Measurements from ENCODE around the gene CCDC192. TPM values are rescaled to one million over a fixed set of nuclear protein-coding genes. Genes with fewer than 3 reads are reported as not detected.

The CCDC192 gene
- total and polyA plus RNA-seq, 2 of the 4 experiments (the other 2 are of a cell fraction) = not detected

GRCh38 chr5:127848098-127848497 lies 144.9 kb downstream of the CCDC192 start:
- ChIA-PET POLR2A (ENCODE audit: unreplicated experiment) (no interaction called here), CTCF (no interaction called here)
- H3K18ac ChIP-seq (ENCODE audit: low read depth, low read length) = no peak overlapping the region
- H3K79me1 ChIP-seq (ENCODE audit: low read depth in 1 of 2, low read length in 2 of 2) = no peaks in the 10 kb centered on the region
- no peak overlapping the region for H2BK20ac ChIP-seq (ENCODE audit: low read depth, low read length)
- no TSS peak for BruUV-seq (replicated peaks)
- H2AK5ac ChIP-seq (ENCODE audit: low read depth, low read length) = no peak overlapping the region
- H3K4me3 ChIP-seq (ENCODE audit: insufficient read depth, low read depth, low read length) = no peak overlapping the region
- no peak overlapping the region for H2BK15ac ChIP-seq (ENCODE audit: low read depth, low read length)
- H3K9ac ChIP-seq (ENCODE audit: low read depth, low read length) = no peak overlapping the region
- no peak overlapping the region for H3K23ac ChIP-seq (ENCODE audit: low read depth, low read length)
- dilution Hi-C loops (cut with HindIII; ENCODE audit: low sequenced_read_pairs, unreplicated experiment) = no loop called here
- intact Hi-C loops (cut with micrococcal nuclease) = no loop called here
- H3K27ac ChIP-seq (ENCODE audit: insufficient read depth, low read length) = no peak overlapping the region
- H3K4me2 ChIP-seq (ENCODE audit: low read depth, low read length) = no peak overlapping the region
- ATAC-seq (ENCODE audit: low read depth) = no peak
- no peak overlapping the region for H3K4ac ChIP-seq (ENCODE audit: low read depth, low read length)
- no peak overlapping the region for H2AFZ ChIP-seq (replicated peaks; ENCODE audit: low read length, poor library complexity)
- H3K56ac ChIP-seq (ENCODE audit: extremely low read depth, insufficient read depth, low read length) = no peak overlapping the region
- in situ Hi-C loops (cut with MboI; ENCODE audit: low sequenced_read_pairs) = no loop called here
- no peaks in the 10 kb centered on the region for H3K4me1 ChIP-seq (ENCODE audit: control insufficient read depth, insufficient read depth, low read length)
- H2BK5ac ChIP-seq (ENCODE audit: low read depth, low read length, poor library complexity, severe bottlenecking) = no peak overlapping the region
- H3K9me3 ChIP-seq (ENCODE audit: control insufficient read depth, insufficient read depth, low read length) = no peaks in the 10 kb centered on the region
- no peaks in the 10 kb centered on the region for H3K36me3 ChIP-seq (ENCODE audit: control insufficient read depth, insufficient read depth, low read length)
- no peak overlapping the region for H2AK9ac ChIP-seq (replicated peaks; ENCODE audit: low read depth, low read length, poor library complexity)
- no peaks in the 10 kb centered on the region for H3K9me1 ChIP-seq (ENCODE audit: insufficient read depth, low read length)
- TF ChIP-seq CHD1 (IDR thresholded peaks at IDR 0.05; ENCODE audit: low read depth, low read length) (no peak), MXI1 (IDR thresholded peaks at IDR 0.05; ENCODE audit: borderline replicate concordance, low read depth, low read length) (no peak), FOS (IDR thresholded peaks at IDR 0.05; ENCODE audit: low read depth, low read length) (no peak), CEBPB (IDR thresholded peaks at IDR 0.05; ENCODE audit: low read depth, low read length) (no peak), MAZ (IDR thresholded peaks at IDR 0.05; ENCODE audit: borderline replicate concordance, low read depth, low read length) (no peak), NFE2L2 (IDR thresholded peaks at IDR 0.05; ENCODE audit: low read depth, low read length) (no peak), SMC3 (IDR thresholded peaks at IDR 0.05; ENCODE audit: low read depth, low read length) (no peak), CTCF (conservative IDR thresholded peaks at IDR 0.05; ENCODE audit: low read depth, low read length) (no peak), RCOR1 (IDR thresholded peaks at IDR 0.05; ENCODE audit: insufficient replicate concordance, low read length) (no peak), ELK1 (IDR thresholded peaks at IDR 0.05; ENCODE audit: borderline replicate concordance, low read depth, low read length) (no peak), USF2 (IDR thresholded peaks at IDR 0.05; ENCODE audit: low read depth, low read length) (no peak), RAD21 (IDR thresholded peaks at IDR 0.05; ENCODE audit: low read length) (no peak), MAFK (IDR thresholded peaks at IDR 0.05; ENCODE audit: low read depth, low read length) (no peak)
- no peak overlapping the region for H3K14ac ChIP-seq (replicated peaks; ENCODE audit: low read depth, low read length)
- H4K91ac ChIP-seq (ENCODE audit: insufficient read depth, low read depth, low read length) = no peak overlapping the region
- no peaks in the 10 kb centered on the region for H4K20me1 ChIP-seq (ENCODE audit: insufficient read depth, low read length)
- H3K27me3 ChIP-seq (ENCODE audit: control insufficient read depth, insufficient read depth, low read length) = no peaks in the 10 kb centered on the region
- H4K5ac ChIP-seq (ENCODE audit: low read depth, low read length) = no peak overlapping the region
- H2BK120ac ChIP-seq (ENCODE audit: low read depth, low read length) = no peak overlapping the region
- no CpG with 5 or more reads among the region's 1 CpG for WGBS, 2 experiments (ENCODE audit: extremely low coverage in 2 of 2, insufficient read length in 1 of 2)
- no peak for DNase-seq
- H4K8ac ChIP-seq (ENCODE audit: low read depth in 2 of 2, low read length in 2 of 2) = no peak overlapping the region

Measured in IMR-90 (cell line).